HG03025 (cell line): ENCODE measurements around the gene MPPED1.

Experiments
- ATAC-seq: cut with Tn5 transposase; IDR thresholded peaks from one replicate; pipeline ENCODE4 v1.9.1; 2021; ENCODE audit warnings: mild to moderate bottlenecking, moderate library complexity; ENCODE audit not compliant: unreplicated experiment, low FRiP score

MPPED1 gene

DNA sequence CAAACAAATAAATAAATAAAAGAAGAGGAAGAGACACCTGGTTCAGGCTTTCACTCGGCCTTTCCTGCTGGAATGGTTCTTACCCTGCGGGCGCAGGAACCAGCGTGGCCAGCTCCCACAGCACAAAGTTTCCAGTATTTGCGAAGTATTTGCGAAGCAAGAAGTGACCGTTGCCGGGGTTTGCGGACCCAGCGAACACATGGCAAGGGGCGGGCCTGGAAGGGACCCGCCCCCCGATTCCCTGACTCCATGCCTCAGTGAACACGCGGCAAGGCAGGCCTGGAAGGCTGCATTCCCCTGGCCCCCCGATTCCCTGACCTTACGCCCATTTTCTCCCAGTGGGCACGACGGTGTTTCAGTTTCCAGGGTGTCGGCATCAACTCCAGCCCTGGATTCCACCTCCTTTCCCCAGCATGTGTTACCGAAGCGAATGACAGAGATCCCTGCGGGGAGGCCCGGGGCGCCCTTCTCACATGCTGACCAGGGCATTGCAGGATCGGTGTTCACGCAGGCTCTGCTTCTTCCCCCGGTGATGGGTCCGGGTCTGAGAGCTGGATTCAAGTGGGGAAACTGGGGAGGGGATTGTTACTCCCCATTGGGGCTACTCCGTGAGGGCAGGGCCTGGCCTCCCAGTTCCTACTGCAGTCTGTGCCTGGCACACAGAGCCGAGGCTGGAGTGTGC is 102.8 kb downstream of the MPPED1 start:
- no peak for ATAC-seq

DNA sequence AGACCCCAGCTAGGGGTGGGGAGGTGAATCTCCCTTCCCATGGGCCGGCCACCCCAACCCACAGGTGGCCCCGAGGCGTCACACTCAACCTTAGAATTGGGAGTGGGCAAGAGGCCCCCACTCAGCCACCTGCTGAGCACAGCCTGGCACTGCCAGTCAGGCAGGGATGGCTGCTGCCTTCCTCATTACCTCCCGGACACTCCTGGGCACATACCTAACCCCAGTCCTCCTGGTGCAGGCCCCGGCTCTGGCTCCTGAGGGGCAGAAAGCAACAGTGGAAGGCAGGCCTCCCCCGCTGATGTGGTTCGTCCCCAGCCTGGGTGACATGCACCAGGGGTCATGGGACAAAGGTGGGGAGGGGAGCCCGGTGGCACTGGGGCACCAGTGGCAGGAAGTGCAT is 103.6 kb downstream of the MPPED1 start:
- no peak for ATAC-seq

- ATAC-seq = no peak
These were observed 104.1 kb downstream of the MPPED1 start for GRCh38 chr22:43515902-43516301.

- no peak for ATAC-seq
These were observed 104.6 kb downstream of the MPPED1 start for GRCh38 chr22:43516386-43516785.

DNA sequence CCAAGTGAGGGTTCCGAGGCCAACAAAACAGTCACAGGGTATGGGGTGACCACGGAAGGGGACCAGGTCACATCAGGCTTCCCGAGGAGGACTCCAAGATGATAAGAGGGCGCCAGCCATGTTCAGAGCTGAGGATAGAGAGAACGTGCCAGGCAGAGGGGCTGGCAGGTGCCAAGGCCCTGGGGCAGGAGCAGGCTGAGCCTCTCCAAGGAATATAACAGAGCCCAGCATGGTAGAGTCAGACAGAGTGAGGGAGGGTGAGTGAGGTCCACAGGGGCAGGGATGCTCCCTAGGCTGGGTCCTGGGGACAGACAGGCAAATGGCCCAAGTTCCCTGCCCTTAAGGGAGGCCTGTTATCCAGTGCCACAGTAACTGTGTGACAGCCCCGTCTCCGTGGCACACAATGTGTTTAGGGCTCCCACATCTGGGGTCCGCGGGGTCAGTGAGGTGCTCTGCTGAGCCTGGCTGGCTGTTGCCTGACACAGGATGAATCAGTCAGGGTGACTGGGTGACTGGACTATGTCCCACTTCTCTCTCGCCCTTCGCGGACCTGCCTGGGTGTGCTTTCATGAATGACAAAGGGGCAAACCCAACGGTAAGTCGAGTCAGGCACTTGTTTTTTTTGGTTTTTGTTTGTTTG is 105.3 kb downstream of the MPPED1 start:
- no peak for ATAC-seq

GRCh38 chr22:43520632-43521039 is 108.8 kb downstream of the MPPED1 start:
- no peak for ATAC-seq

- no peak for ATAC-seq
These were observed 109.9 kb downstream of the MPPED1 start for GRCh38 chr22:43521716-43522115.

GRCh38 chr22:43526117-43526655 is 114.4 kb downstream of the MPPED1 start:
- ATAC-seq = no peak

DNA sequence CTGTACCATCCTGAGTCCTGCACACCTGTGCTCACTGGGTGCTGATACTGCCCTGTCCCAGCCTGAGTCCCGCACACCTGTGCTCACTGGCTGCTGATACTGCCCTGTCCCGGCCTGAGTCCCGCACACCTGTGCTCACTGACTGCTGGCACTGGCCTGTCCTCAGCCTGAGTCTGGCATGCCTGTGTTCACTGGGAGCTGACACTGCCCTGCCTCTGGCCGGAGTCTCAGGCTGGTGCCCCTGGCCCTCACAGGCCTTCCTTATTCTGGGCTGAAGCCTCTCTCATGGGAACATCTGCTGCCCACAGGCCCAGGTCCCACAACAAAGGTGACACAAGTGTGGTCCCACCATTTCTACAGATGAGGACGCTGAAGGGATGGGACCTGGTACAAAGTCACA is 115.1 kb downstream of the MPPED1 start:
- no peak for ATAC-seq

- no peak for ATAC-seq
These were observed 117.0 kb downstream of the MPPED1 start for GRCh38 chr22:43528601-43529360.

DNA sequence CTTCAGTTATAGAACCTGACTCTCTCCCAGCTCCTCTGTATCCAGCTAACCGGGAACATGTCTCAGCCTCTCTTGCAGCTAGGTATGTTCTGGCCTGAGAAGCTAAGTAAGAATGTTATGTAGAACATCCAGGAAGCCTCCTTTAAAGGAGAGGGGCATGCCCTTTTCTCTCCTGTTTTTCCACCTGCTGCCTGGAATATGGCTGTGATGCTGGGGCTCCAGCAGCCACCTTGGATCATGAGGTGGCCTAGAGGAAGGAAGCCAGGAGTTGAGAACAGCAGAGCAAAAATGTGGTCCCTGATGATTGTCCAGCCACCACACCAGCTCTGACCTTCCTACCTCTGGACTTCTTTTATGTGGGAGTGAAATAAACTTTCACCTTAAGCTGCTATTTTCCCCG is 117.6 kb downstream of the MPPED1 start:
- ATAC-seq = no peak

- ATAC-seq = no peak
These were observed 118.1 kb downstream of the MPPED1 start for GRCh38 chr22:43529934-43530333.

- ATAC-seq = no peak
These were observed 118.8 kb downstream of the MPPED1 start for GRCh38 chr22:43530349-43531201.

- ATAC-seq = no peak
These were observed 119.8 kb downstream of the MPPED1 start for GRCh38 chr22:43531651-43532050.

GRCh38 chr22:43532301-43533155 is 120.7 kb downstream of the MPPED1 start:
- no peak for ATAC-seq

DNA sequence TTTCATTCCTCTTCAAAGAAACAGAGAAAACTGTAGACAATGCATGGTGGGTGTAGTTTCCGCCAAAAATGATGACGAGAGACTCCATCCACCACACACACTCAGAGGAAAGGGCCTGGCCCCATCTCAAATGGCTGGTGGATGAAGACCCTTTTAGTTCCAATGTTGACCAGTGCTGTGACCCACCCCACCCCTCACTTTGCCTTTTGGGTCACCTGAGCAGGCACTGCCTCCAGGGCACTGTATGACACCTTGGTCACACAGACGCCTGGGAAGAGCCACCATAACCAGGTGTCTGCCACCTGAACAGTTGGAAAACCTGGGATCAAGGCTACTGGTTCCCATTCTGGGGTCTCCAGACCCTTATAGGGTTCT is 121.3 kb downstream of the MPPED1 start:
- no peak for ATAC-seq

GRCh38 chr22:43533656-43534428 is 122.0 kb downstream of the MPPED1 start:
- ATAC-seq = no peak

DNA sequence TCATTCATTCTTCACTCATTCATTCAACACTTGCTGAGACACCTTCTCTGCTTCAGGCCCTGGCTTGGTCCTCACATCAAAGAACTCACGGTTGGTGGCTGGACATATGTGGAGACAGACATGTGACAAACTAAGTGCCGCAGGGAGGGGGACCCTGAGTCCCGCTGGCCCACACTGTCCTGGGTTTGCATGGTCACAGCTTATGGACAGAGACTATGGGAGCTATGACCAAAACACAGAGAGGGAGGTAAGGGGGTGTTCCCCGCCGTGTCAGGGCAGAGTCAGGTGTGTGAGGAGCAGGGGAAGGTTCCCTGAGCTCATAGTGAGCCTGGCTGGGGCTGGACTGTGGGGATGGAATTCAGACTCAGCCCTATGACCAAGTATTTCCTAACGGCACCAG is 123.1 kb downstream of the MPPED1 start:
- ATAC-seq = no peak

DNA sequence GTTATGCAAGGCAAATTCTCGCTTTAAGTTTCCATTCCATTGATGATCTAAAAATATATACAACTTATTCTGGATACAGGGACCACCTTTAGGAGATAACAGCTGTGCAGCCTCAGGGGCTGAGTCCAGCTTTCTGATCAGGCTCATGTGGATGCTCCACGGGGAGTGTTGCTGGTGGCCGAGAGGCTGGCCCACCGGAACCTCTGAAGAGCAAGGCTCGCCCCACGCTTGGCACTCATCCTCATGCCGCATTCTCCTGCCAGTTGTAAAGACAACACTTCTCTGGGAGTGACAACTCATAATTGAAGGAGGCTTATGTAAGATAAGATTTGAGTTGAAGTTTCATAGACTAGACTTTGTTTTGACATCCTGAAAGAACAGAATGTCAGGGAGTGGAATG is 123.5 kb downstream of the MPPED1 start:
- no peak for ATAC-seq
